Gastrocnemius medialis (tissue), 4 donors: ENCODE results near the gene ASS1.

Experiments used
- CTCF ChIP-seq, 5 experiments: fragments of 450-650 bp in 3 of 5; fragments of 200-600 bp in 2 of 5; sonication (generic) in 2 of 5; IDR thresholded peaks in 4 of 5; conservative IDR thresholded peaks in 1 of 5; 1 replicate in 4 of 5; 2 replicates in 1 of 5; pipeline ENCODE4 v1.5.1; 2016 to 2019; ENCODE audit warnings: antibody characterized with exemption in 5 of 5, mild to moderate bottlenecking in 3 of 5, moderate library complexity in 3 of 5
- POLR2A ChIP-seq, 2 donors: fragments of 450-650 bp; IDR thresholded peaks; one replicate each; pipeline ENCODE4 v1.6.1; 2017; ENCODE audit warnings: antibody characterized with exemption in 2 of 2, mild to moderate bottlenecking in 2 of 2, moderate library complexity in 2 of 2

DNA sequence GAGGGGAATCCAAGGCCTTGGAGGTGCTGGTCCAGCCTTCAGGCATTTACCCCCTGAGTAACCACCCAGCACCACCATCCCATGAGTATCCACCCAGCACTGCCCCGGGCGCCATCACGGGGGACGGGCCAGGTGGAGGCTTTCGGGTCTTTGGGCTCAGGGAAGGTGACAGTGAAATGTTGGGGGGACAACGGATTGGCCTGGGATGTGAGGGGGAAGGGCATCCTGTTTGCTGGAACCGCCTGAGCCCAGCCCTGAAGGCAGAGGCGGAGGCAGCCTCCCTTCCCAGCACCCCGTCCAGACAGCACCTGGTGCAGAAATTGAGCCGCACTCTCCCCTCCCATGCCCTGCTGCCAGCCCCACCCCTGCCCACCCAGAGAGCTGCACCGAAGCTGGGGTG lies 17.0 kb downstream of the ASS1 start:
- TF ChIP-seq CTCF (IDR thresholded peaks at IDR 0.05 in 4 of 5, conservative IDR thresholded peaks at IDR 0.05 in 1 of 5) (no peak), POLR2A (IDR thresholded peaks at IDR 0.05) (no peak)
